HG03108 (cell line): ENCODE measurements around the gene TIPIN.
"Not testable (repeated sequence)": the region's sequence is repeated elsewhere in the genome, so short reads cannot be mapped to it uniquely, and the experiment has no call there.

ENCODE experiments used
- ATAC-seq: cut with Tn5 transposase; IDR thresholded peaks from one replicate; pipeline ENCODE4 v1.9.1; 2021; ENCODE audit warnings: moderate library complexity; ENCODE audit not compliant: unreplicated experiment

TIPIN gene

GRCh38 chr15:66386204-66387123 is 30.0 kb upstream of the TIPIN start, which contains the start of gene MAP2K1:
MAP2K1 (plus strand) TSS chr15:66386912; CDS start chr15:66387348, 436 bp downstream.
- peak; percentile 77 for ATAC-seq

- ATAC-seq, result not testable (repeated sequence)
These were observed 24.9 kb upstream of the TIPIN start for GRCh38 chr15:66381376-66381775.

- no peak for ATAC-seq
These were observed 22.4 kb upstream of the TIPIN start for GRCh38 chr15:66378814-66379430.

- ATAC-seq, result no peak
These were observed 17.7 kb upstream of the TIPIN start for GRCh38 chr15:66374179-66374578.

GRCh38 chr15:66369773-66370651 is 13.5 kb upstream of the TIPIN start:
- no peak for ATAC-seq

GRCh38 chr15:66364944-66365528 is 8.6 kb upstream of the TIPIN start:
- no peak for ATAC-seq

GRCh38 chr15:66362776-66363175 is 6.3 kb upstream of the TIPIN start:
- ATAC-seq, result no peak

GRCh38 chr15:66361745-66362460 is 5.4 kb upstream of the TIPIN start:
- not testable (repeated sequence) for ATAC-seq

- no peak for ATAC-seq
These were observed 3.3 kb upstream of the TIPIN start for GRCh38 chr15:66359740-66360139.

GRCh38 chr15:66356077-66356358 is 467 bp downstream of the TIPIN start:
- ATAC-seq, result no peak

GRCh38 chr15:66348530-66348929 is 8.0 kb downstream of the TIPIN start:
- not testable (repeated sequence) for ATAC-seq

GRCh38 chr15:66328771-66329170 is 27.7 kb downstream of the TIPIN start:
- no peak for ATAC-seq

- no peak for ATAC-seq
These were observed 28.7 kb downstream of the TIPIN start for GRCh38 chr15:66327736-66328135.

- ATAC-seq, result no peak
These were observed 30.4 kb downstream of the TIPIN start for GRCh38 chr15:66326051-66326450.

GRCh38 chr15:66323312-66323928 is 33.1 kb downstream of the TIPIN start:
- ATAC-seq, result no peak

- no peak for ATAC-seq
These were observed 44.3 kb downstream of the TIPIN start for GRCh38 chr15:66312144-66312543.

- ATAC-seq, result no peak
These were observed 45.7 kb downstream of the TIPIN start for GRCh38 chr15:66310786-66311185.

GRCh38 chr15:66309828-66310227 is 46.7 kb downstream of the TIPIN start:
- ATAC-seq, result no peak

- no peak for ATAC-seq
These were observed 48.0 kb downstream of the TIPIN start for GRCh38 chr15:66308531-66308930.

GRCh38 chr15:66306381-66306780 is 50.1 kb downstream of the TIPIN start:
- no peak for ATAC-seq
